H9 (cell line): ENCODE results near the gene LSMEM2. TPM values are rescaled to one million over a fixed set of nuclear protein-coding genes. Genes with fewer than 3 reads are reported as not detected.

Source experiments
- DNase-seq: peaks from one replicate; pipeline ENCODE4 v3.0.0-alpha.2; 2017
- H2AFZ ChIP-seq: one replicate; pipeline ENCODE4 v1.6.1; 2013; ENCODE audit warnings: mild to moderate bottlenecking, low read length, control low read depth, moderate library complexity
- H2AK5ac ChIP-seq: 2 replicates; pipeline ENCODE4 v1.6.1; 2013; ENCODE audit warnings: low read length, control low read depth, mixed read lengths; ENCODE audit not compliant: insufficient read length
- H2BK120ac ChIP-seq: one replicate; pipeline ENCODE4 v1.6.1; 2013; ENCODE audit warnings: low read depth, mild to moderate bottlenecking, low read length, control low read depth, inconsistent platforms; ENCODE audit not compliant: poor library complexity, severe bottlenecking
- H2BK12ac ChIP-seq: 2 replicates; pipeline ENCODE4 v1.6.1; 2013; ENCODE audit warnings: low read length, control low read depth, mixed read lengths, low read depth; ENCODE audit not compliant: insufficient read length
- H2BK15ac ChIP-seq: 2 replicates; pipeline ENCODE4 v1.6.1; 2013; ENCODE audit warnings: low read depth, low read length, control low read depth
- H2BK20ac ChIP-seq: one replicate; pipeline ENCODE4 v1.6.1; 2013; ENCODE audit warnings: low read depth, mild to moderate bottlenecking, low read length, control low read depth, inconsistent platforms; ENCODE audit not compliant: poor library complexity, severe bottlenecking
- H2BK5ac ChIP-seq: 2 replicates; pipeline ENCODE4 v1.6.1; 2013; ENCODE audit warnings: low read length, control low read depth, mixed read lengths; ENCODE audit not compliant: insufficient read length
- H3K14ac ChIP-seq: 2 replicates; pipeline ENCODE4 v1.6.1; 2013; ENCODE audit warnings: low read length, control low read depth; ENCODE audit not compliant: insufficient read depth
- H3K18ac ChIP-seq: 2 replicates; pipeline ENCODE4 v1.6.1; 2013; ENCODE audit warnings: low read depth, mild to moderate bottlenecking, mixed read lengths, low read length, control low read depth; ENCODE audit not compliant: insufficient read length
- H3K23ac ChIP-seq: 2 replicates; pipeline ENCODE4 v1.6.1; 2013; ENCODE audit warnings: low read length, control low read depth, mixed read lengths, low read depth; ENCODE audit not compliant: insufficient read length
- H3K23me2 ChIP-seq: 2 replicates; pipeline ENCODE4 v1.6.1; 2013; ENCODE audit warnings: low read depth, mild to moderate bottlenecking, mixed read lengths, low read length, control low read depth; ENCODE audit not compliant: insufficient read length, poor library complexity, severe bottlenecking
- H3K27ac ChIP-seq: 2 replicates; pipeline ENCODE4 v1.5.1; 2013; ENCODE audit warnings: low read length, control low read depth, mixed read lengths, low read depth; ENCODE audit not compliant: insufficient read length
- H3K27me3 ChIP-seq: 2 replicates; pipeline ENCODE4 v1.6.1; 2013; ENCODE audit warnings: low read length, control low read depth, inconsistent platforms; ENCODE audit not compliant: insufficient read depth
- H3K4ac ChIP-seq: 2 replicates; pipeline ENCODE4 v1.6.1; 2013; ENCODE audit warnings: low read depth, mild to moderate bottlenecking, control low read depth, inconsistent platforms, low read length, moderate library complexity
- H3K4me1 ChIP-seq: 2 replicates; pipeline ENCODE4 v1.6.1; 2013; ENCODE audit warnings: low read length, control low read depth, inconsistent platforms; ENCODE audit not compliant: insufficient read depth
- H3K4me2 ChIP-seq: 2 replicates; pipeline ENCODE4 v1.6.1; 2013; ENCODE audit warnings: low read length, control low read depth, mixed read lengths; ENCODE audit not compliant: insufficient read length, insufficient read depth
- H3K56ac ChIP-seq: 2 replicates; pipeline ENCODE4 v1.6.1; 2013; ENCODE audit warnings: low read depth, mild to moderate bottlenecking, mixed read lengths, low read length, control low read depth; ENCODE audit not compliant: insufficient read length
- H3K79me1 ChIP-seq: 2 replicates; pipeline ENCODE4 v1.6.1; 2013; ENCODE audit warnings: low read depth, mild to moderate bottlenecking, moderate library complexity, low read length, control low read depth, inconsistent platforms; ENCODE audit not compliant: insufficient read depth, poor library complexity, severe bottlenecking
- H3K79me2 ChIP-seq: 2 replicates; pipeline ENCODE4 v1.6.1; 2013; ENCODE audit warnings: low read length, control low read depth, inconsistent platforms; ENCODE audit not compliant: insufficient read depth
- H3K9ac ChIP-seq: 2 replicates; pipeline ENCODE4 v1.6.1; 2013; ENCODE audit warnings: low read length, control low read depth, mixed read lengths; ENCODE audit not compliant: insufficient read length; ENCODE audit errors: extremely low read depth
- H3K9me3 ChIP-seq: one replicate; pipeline ENCODE4 v1.6.1; 2013; ENCODE audit warnings: low read depth, low read length, inconsistent platforms; ENCODE audit not compliant: control insufficient read depth
- H3T11ph ChIP-seq: one replicate; pipeline ENCODE4 v1.6.1; 2013; ENCODE audit warnings: mild to moderate bottlenecking, low read length, control low read depth, inconsistent platforms
- H4K20me1 ChIP-seq: one replicate; pipeline ENCODE4 v1.6.1; 2013; ENCODE audit not compliant: control insufficient read depth, insufficient read length, insufficient read depth
- H4K5ac ChIP-seq: 2 replicates; pipeline ENCODE4 v1.6.1; 2013; ENCODE audit warnings: low read depth, mild to moderate bottlenecking, mixed read lengths, low read length, control low read depth; ENCODE audit not compliant: insufficient read length
- H4K8ac ChIP-seq: replicated peaks from 2 replicates; pipeline ENCODE4 v1.6.1; 2013; ENCODE audit warnings: low read length, control low read depth, mixed read lengths, low read depth; ENCODE audit not compliant: insufficient read length
- H4K91ac ChIP-seq: 2 replicates; pipeline ENCODE4 v1.6.1; 2013; ENCODE audit warnings: low read depth, mild to moderate bottlenecking, moderate library complexity, mixed read lengths, low read length, control low read depth; ENCODE audit not compliant: insufficient read length
- H3K27ac Mint-ChIP-seq, 3 experiments: 2 replicates in 2 of 3; 3 replicates in 1 of 3; pipeline ENCODE4 v1.8.0; 2020 to 2021; ENCODE audit warnings: mixed read lengths in 3 of 3, mild to moderate bottlenecking in 1 of 3, moderate library complexity in 1 of 3
- H3K27me3 Mint-ChIP-seq: 2 replicates; pipeline ENCODE4 v1.8.0; 2021; ENCODE audit warnings: low read depth, mild to moderate bottlenecking, moderate library complexity, mixed read lengths
- H3K36me3 Mint-ChIP-seq, 3 experiments: 2 replicates in 2 of 3; 3 replicates in 1 of 3; pipeline ENCODE4 v1.8.0; 2020 to 2021; ENCODE audit warnings: low read depth in 3 of 3, mixed read lengths in 3 of 3; ENCODE audit not compliant: insufficient read depth in 1 of 3
- H3K4me1 Mint-ChIP-seq, 2 experiments: 2 replicates each; pipeline ENCODE4 v1.8.0; 2020; ENCODE audit warnings: mixed read lengths in 2 of 2
- H3K4me3 Mint-ChIP-seq, 2 experiments: 2 replicates in 1 of 2; 3 replicates in 1 of 2; pipeline ENCODE4 v1.8.0; 2020 to 2021; ENCODE audit warnings: mild to moderate bottlenecking in 2 of 2, mixed read lengths in 2 of 2, moderate library complexity in 1 of 2
- H3K9me3 Mint-ChIP-seq, 2 experiments: 2 replicates in 1 of 2; 3 replicates in 1 of 2; pipeline ENCODE4 v1.8.0; 2020; ENCODE audit warnings: mild to moderate bottlenecking in 2 of 2, mixed read lengths in 2 of 2, moderate library complexity in 1 of 2
- WGBS: extraction: QIAGEN DNeasy Blood & Tissue Kit; methylation state at CpG from one replicate; pipeline ENCODE4 v1.1.7; 2013; ENCODE audit warnings: missing lambda C conversion rate, low lambda C conversion rate, mixed read lengths; ENCODE audit not compliant: insufficient read length; ENCODE audit errors: extremely low coverage; 5-methylcytosine and 5-hydroxymethylcytosine counted together
- total RNA-seq: library from RNA; stranded (reverse); gene quantifications from 2 replicates; pipeline ENCODE4 v1.2.1, GENCODE V29; 2021
- TF ChIP-seq, protein P1 (sequence below): fragments of 200-600 bp; sonication (generic); conservative IDR thresholded peaks from 3 replicates; pipeline ENCODE4 v1.8.0; 2021; ENCODE audit warnings: antibody characterized with exemption, mild to moderate bottlenecking

The LSMEM2 gene
- total RNA-seq, 1 experiment from 2014 or later, result 0.50 TPM

DNA sequence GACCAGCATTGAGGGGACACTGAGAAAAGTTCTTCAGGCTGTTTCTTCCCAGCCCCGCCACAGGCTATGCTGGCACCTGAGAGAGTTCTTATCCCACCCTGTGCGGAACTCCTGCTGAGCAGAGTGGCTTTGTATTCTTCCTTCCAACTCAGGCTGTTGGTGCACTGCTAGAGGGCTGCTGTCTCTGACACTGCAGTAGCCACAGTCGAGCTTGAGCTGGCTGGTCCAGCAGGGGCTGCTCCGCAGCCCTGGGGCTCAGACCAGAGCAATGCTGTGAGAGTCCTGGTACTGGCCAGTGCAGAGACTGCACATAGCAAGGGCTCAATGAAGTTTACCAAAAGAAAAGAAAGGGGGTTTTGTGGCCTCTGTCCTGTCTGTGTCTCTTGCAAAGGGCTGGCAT lies 39.2 kb upstream of the LSMEM2 start:
- H2BK12ac ChIP-seq, result no peak overlapping the region
- Mint-ChIP-seq H3K27me3 (no peaks in the 10 kb centered on the region), H3K27ac (peak overlapping the region; percentile 86 to 97 (median 93); a peak in 6 of 7 replicates), H3K36me3 (peaks cover 6 to 17% (median 17%) of the 10 kb centered on the region in 3 experiments; a peak in 5 of 7 replicates), H3K4me3 (peak overlapping the region; percentile 19 to 64; a peak in 3 of 5 replicates), H3K9me3 (no peaks in the 10 kb centered on the region), H3K4me1 (peaks cover 66 to 75% of the 10 kb centered on the region in 2 experiments)
- no peak overlapping the region for H2BK20ac ChIP-seq
- no peak overlapping the region for H3K14ac ChIP-seq
- H3K27me3 ChIP-seq, result no peaks in the 10 kb centered on the region
- H3K56ac ChIP-seq, result no peak overlapping the region
- no peak for DNase-seq
- TF ChIP-seq, protein P1, sequence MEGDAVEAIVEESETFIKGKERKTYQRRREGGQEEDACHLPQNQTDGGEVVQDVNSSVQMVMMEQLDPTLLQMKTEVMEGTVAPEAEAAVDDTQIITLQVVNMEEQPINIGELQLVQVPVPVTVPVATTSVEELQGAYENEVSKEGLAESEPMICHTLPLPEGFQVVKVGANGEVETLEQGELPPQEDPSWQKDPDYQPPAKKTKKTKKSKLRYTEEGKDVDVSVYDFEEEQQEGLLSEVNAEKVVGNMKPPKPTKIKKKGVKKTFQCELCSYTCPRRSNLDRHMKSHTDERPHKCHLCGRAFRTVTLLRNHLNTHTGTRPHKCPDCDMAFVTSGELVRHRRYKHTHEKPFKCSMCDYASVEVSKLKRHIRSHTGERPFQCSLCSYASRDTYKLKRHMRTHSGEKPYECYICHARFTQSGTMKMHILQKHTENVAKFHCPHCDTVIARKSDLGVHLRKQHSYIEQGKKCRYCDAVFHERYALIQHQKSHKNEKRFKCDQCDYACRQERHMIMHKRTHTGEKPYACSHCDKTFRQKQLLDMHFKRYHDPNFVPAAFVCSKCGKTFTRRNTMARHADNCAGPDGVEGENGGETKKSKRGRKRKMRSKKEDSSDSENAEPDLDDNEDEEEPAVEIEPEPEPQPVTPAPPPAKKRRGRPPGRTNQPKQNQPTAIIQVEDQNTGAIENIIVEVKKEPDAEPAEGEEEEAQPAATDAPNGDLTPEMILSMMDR, result no peak
- no peak overlapping the region for H3K9ac ChIP-seq
- no peak overlapping the region for H2BK120ac ChIP-seq
- no peak overlapping the region for H4K8ac ChIP-seq
- H2BK5ac ChIP-seq, result no peak overlapping the region
- H2AFZ ChIP-seq, result no peak overlapping the region
- H3K4me1 ChIP-seq, result peaks cover 15% of the 10 kb centered on the region; the same call in 1 of the 2 replicates
- H3T11ph ChIP-seq, result no peak overlapping the region
- peaks cover 17% of the 10 kb centered on the region for H3K23me2 ChIP-seq
- H2AK5ac ChIP-seq, result no peak overlapping the region
- H3K4ac ChIP-seq, result no peak overlapping the region
- H3K79me2 ChIP-seq, result peaks cover 32% of the 10 kb centered on the region; the same call in 1 of the 2 replicates
- no peak overlapping the region for H2BK15ac ChIP-seq
- no CpG with 5 or more reads among the region's 4 CpGs for WGBS
- H4K20me1 ChIP-seq, result no peaks in the 10 kb centered on the region
- no peak overlapping the region for H4K91ac ChIP-seq
- no peaks in the 10 kb centered on the region for H3K9me3 ChIP-seq
- H4K5ac ChIP-seq, result no peak overlapping the region
- H3K79me1 ChIP-seq, result peaks cover 11% of the 10 kb centered on the region
- H3K18ac ChIP-seq, result no peak overlapping the region
- H3K27ac ChIP-seq, result no peak overlapping the region
- H3K23ac ChIP-seq, result no peak overlapping the region
- no peak overlapping the region for H3K4me2 ChIP-seq
